Tongue (tissue), 2 donors: Measurements from ENCODE around the gene RPIA. TPM values are rescaled to one million over a fixed set of nuclear protein-coding genes. Genes with fewer than 3 reads are reported as not detected.
A peak's percentile ranks its signal among the peaks of the same experiment; 100 is the strongest.
"Not testable (repeated sequence)": the region's sequence is repeated elsewhere in the genome, so short reads cannot be mapped to it uniquely, and the experiment has no call there.

Source experiments
- DNase-seq: peaks from one replicate; pipeline ENCODE4 v3.0.0-alpha.2; 2015
- total RNA-seq: library from RNA; depleted of rRNA; stranded (reverse); fragments of >200 nt; gene quantifications from one replicate; pipeline ENCODE4 v1.2.3, GENCODE V29; 2014

The RPIA gene
- 17.4 TPM for total RNA-seq

DNA sequence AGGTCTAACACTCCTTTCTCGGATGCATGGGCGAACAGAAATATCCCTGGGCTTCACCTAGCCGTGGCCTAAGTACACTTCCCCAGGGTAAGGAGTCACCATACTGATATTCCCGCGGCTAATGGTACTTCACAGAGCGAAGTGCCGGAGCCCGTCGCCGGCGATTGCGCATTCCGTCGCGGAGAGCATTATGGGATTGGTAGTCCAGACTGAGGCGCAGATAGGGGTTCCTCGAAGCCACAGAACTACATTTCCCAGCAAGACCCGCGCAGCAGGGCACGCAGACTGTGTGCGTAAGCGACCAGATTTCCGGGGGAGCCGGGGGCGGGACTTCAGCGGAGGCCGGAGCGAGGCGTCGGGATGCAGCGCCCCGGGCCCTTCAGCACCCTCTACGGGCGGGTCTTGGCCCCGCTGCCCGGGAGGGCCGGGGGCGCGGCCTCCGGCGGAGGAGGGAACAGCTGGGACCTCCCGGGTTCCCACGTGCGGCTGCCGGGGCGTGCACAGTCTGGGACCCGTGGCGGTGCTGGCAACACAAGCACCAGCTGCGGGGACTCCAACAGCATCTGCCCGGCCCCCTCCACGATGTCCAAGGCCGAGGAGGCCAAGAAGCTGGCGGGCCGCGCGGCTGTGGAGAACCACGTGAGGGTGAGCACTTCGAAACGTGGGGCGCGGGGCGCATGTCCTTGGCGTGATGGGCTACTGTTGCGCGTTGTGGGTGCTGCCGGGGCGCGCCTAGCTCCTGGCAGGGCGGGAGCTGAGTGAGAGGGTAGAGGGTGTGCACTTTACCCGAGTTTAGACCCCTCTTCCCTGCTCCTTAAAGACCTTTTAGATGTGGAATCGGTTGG lies at the start of gene RPIA:
Gene RPIA, plus strand, starts transcription at position 335 of the 845 bp plus-strand sequence. Its CDS starts 26 bp downstream, at position 361.
- DNase-seq, result peak; percentile 99

DNA sequence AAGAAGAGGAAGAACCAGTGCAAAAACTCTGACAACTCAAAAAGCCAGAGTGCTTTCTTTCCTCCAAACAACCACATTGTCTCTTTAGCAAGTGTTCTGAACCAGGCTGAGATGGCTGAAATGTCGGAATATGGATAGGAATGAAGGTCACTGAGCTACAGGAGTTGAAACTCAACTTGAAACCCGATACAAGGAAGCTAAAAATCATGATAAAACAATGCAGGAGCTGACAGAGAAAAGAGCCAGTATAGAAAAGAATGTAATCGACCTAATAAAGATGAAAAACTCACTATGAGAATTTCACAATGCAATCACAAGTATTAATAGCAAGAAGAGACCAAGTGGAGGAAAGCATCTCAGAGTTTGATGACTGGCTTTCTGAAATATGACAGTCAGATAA lies 49.2 kb upstream of the RPIA start:
- DNase-seq, result no peak

DNA sequence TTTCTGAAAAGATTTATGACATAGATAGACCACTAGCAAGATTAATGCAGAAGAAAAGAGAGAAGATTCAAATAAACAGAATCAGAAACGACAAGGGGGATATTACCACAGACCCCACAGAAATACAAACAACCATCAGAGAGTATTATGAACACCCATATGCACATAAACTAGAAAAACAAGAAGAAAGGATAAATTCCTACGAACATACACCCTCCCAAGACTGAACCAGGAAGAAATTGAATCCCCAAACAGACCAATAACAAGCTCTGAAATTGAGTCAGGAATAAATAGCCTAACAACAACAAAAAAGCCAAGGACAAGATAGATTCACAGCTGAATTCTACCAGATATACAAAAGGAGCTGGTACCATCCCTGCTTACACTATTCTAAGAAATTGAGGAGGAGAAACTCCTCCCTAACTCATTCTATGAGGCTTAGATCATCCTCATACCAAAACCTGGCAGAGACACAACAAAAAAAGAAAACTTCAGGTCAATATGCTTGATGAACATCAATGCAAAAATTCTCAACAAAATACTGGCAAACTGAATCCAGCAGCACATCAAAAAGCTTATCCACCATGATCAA lies 46.1 kb upstream of the RPIA start:
- not testable (repeated sequence) for DNase-seq

DNA sequence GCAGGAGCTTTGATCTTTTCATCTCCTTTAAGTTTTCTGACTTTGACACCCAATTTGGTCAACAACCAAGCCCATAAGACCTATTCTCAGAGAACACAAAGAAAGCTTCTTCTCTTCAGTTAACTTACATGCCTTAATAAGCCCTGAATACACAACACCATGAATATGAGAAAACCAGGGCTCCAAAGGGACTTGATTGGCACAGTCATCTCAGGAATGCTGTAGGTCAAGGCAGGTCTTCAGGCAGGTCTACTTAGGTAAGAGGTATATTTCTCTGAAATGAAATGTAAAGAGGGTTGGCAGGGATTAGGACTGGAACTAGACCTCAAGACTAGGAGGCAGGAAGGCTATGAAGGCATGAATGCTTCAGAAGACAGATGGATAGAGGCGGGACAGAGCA lies 39.8 kb upstream of the RPIA start:
- DNase-seq, result peak; percentile 6

DNA sequence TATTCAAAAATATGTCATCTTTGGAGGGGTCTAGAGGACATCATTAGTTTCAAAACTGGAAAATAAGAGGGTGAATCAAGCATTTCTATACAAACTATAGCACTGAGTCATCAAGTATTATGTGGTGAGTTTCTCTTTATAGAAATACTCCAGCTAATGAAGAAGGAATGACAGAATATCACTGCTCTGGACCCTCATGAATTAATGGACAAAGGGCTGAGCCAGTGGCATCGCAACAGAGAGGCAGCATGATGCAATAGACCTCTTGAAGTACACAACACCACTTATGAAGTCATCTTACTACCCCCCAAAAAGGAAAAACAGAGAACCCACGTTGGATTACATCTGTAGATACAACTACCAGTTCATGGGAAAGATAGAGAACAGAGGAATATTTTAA lies 36.8 kb upstream of the RPIA start:
- no peak for DNase-seq

DNA sequence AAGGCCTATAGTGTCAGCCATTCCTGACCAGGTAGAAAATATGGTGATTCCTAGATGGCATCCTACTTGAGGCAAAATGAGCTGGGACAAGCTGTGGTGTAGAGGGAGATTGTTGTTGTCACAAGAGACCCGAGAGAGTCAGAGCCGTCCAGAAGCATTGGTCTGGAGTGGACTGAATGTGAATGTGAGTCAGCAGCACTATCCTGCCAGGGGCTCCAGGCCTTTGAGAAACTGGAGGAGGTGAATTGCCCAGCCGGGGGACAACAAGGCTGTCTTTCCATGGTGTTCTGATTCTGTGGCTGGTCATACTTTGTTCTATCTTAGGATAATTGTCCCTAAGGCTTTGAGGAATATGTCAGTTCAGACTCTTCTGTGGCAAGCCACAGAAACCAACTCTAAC lies 34.8 kb upstream of the RPIA start:
- no peak for DNase-seq

DNA sequence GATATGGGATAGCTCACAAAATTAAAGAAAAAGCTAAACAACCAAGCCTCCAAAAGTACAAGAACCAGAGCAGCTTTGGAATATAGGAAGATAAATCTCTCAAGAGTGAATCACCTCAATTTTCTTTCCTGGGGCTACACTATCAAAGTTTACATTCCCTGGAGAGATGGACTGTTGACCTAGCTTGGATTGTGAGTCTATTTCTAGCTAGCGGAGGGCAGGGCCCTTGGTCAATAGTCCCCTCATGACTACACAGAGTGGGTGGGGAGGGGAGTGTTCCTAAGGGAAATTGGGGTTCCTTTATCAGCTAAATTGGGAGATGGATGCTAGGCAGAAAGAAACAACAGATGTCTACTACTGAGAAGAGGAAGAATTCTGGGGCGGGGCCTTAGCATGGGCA lies 34.3 kb upstream of the RPIA start:
- no peak for DNase-seq

DNA sequence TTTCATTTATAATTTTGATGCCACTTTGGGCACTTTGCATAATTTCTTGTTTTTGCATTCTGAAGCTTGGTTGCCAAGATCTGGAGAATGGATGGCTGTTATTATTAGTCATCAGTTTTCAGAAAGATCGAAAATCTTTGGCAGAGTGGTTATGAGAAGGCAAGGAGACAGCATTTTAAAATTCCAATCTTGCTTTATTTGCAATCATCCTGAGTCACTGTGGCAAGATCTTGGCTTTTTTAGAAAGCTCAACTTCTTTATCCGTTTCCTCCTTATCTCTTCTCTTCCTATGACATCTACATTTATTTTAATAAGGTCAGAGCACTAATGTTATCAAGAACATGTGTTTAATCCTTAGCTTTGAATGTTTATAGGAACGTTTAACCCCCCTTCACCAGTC lies 33.1 kb upstream of the RPIA start:
- DNase-seq, result no peak

DNA sequence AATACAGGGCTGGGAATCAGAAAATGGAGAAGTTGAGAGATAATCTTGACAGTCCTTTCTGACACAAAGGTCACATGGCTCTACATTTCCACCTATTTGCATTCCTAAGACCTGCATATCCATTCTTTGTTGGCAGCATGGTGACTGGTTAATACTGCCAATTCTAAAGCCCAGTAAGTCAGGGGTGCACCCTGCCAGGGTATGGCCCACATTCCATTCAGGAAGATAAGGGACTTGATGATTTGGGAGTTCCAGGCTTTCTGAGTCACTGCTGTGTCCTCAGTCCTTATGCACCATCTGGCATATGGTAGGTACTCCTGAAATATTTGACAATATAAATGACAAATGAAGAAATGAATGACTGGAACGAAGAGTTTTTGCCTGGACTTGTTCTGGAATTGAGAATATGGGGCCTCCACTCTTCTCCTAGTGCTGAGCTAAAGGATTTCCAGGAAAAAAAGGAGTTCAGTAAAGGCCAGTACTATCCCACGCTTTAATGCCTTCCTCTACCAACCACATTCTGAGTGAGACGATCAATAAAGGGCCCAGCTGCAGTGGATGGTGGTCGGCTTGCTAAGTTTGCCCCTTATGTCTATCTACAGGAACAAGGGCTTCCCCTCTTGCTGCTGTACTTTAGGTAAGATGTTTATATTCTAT lies 32.5 kb upstream of the RPIA start:
- no peak for DNase-seq

DNA sequence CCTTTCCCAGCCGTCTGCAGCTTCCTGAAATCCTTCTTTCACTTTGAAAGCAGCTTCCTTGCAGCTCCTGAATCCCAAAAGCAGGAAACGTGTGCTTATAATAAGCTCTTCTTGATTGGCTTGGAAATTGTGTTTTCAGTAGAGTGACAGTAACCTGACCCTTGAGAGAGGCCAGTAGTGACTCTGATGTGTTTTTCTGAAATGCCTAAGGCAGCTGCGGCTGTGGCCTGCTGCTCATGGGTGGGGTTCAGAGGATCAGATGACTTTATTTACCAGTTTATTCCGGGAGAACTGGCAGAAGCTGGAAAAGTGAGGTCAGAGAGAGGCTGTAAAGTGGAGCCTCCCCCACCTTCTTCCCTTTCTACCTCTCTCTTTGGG lies 31.9 kb upstream of the RPIA start:
- peak; percentile 84 for DNase-seq

DNA sequence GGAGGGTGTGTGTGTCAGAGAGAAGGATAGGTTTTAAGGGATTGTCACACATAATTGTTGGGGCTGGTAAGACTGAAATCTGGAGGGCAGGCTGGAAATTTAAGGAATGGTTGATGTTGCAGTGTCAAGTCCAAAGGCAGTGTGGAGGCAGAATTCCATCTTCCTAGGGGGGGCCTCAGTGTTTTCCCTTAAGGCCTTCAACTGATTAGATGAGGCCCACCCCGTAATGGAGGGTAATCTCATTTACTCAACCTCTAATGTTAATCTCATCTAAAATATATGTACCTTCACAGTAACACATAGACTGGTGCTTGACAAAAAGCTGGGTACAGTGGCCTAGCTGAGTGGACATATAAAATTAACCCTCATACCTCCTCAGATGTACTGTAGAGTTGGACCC lies 30.9 kb upstream of the RPIA start:
- DNase-seq, result no peak

DNA sequence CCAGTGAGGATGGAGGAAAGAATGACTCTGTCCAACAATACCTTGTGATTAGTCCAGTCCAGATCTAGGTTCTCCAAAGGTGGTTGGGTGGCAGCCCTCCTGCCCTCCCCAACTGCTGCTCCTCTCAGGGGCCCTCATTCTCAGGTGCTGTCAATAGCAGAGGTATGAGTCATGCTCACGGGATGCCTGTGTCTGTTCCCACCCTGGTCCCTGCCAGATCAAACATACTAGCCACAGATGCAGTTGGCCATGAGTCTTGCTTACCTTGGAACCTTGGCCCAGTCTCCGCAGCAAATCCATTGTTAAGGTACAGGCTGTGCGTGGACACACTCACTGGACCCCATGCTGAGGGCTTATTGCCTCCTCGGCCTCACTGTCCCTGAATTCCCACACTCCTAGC lies 24.9 kb upstream of the RPIA start:
- no peak for DNase-seq

DNA sequence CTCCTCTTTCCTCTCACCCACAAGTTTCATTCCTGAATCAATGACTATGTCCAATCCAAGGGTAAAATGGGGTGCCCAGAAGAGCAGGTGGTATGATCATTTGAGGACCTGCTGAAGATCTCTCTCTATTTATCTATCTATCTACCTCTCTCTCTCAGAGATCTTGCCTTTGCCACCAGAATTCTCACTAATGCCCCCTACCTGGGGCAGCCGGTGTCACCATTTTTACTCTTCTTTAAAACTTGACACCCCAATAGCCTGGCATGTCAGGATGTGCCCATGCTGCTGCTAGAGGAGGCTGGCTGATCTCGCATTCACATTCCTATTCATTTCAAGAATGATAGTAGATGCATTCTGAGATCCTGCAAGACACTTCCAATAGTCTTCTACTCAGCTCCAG lies 24.3 kb upstream of the RPIA start:
- no peak for DNase-seq

DNA sequence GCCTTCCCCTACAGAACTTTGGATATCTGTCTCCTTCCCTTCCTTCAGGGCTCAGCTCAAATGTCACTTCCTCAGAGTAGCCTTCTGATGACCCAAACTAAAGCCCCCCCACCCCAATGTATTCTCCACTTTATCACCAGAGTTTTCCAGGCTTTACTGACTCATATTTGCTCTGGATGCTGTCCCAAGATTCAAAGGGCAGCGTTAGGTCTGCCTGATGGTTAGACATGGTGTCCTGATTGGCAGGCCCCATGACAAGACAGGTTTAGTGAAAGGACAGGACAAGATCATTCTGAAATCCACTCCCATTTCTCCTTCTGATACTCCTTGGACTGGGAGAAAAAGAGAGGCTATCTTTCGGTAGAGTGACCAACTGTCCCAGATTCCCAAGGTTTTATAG lies 22.6 kb upstream of the RPIA start:
- DNase-seq, result no peak

DNA sequence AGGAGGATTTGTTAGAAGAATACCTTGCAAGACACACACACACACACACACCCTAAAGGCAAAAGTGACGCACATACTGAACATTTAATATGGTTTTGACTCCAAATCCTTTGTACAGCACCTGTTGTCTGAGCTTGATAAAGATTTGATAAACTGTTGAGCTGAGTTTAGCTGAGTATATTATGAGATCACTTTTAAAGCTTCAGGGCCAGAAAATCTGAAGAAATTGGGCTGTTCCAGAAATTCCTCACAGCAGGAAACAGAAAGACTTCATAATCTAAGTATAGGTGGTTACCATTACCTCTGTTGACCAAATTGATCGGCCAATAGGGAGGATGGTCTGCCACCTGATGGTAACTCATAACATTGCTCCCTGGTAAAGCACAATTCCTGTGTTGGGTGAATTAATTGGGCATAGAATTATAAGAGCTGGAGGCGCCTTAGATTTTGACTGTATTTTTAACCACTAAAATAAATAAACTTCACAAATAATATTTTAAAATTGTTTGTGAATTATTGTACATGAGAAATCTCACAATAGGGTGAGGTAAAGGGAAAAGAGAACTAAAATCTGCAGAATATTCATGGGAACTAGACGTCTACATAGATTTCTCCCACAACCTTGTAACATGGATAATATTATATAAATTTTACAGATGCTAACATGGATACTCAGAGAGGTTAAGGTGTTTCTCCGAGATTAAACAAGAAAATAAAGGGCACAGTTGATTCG lies 21.8 kb upstream of the RPIA start:
- peak; percentile 46 for DNase-seq

DNA sequence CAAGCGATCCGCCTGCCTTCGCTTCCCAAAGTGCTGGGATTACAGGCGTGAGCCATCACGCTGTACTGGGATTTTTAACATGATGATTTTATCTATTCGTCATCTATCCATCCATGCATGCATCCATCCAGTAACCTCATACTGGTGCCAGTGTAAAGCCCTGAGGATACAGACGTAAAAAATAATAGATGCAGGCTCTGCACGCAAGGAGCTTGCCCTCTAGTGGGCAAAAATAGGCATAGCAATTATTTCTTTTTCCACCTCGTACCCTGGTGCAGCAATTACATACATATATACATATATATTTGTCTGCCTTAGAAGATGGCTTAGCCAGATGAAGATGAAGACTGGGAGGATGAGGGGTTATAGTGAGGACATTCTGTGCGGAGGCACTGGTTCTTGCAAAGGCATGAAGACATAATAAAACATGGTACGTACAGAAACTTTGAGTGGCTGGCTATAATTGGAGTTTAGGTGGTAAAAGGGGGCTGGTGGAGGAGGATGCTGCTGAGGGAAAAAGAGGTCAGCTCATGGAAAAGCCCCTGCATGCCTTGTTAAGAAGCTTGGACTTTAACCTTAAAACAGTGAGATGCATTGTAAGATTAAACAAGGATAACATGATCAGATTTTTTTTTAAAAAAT lies 19.6 kb upstream of the RPIA start:
- peak; percentile 45 for DNase-seq

DNA sequence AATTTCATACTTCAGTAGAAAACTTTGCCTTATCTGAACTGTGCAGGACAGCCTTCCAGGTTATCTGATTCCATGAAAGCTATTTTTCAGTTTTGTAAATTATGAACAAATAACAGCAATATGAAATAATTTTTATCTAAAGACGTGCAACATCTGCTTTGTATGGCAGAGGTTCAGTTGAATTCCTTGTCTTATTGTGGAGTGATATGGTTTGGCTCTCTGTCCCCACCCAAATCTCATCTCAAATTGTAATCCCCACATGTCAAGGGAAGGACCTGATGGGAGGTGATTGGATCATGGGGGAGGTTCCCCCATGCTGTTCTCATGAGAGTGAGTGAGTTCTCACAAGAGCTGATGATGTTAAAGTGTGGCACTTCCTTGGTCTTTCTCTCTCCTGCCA lies 18.1 kb upstream of the RPIA start:
- no peak for DNase-seq

DNA sequence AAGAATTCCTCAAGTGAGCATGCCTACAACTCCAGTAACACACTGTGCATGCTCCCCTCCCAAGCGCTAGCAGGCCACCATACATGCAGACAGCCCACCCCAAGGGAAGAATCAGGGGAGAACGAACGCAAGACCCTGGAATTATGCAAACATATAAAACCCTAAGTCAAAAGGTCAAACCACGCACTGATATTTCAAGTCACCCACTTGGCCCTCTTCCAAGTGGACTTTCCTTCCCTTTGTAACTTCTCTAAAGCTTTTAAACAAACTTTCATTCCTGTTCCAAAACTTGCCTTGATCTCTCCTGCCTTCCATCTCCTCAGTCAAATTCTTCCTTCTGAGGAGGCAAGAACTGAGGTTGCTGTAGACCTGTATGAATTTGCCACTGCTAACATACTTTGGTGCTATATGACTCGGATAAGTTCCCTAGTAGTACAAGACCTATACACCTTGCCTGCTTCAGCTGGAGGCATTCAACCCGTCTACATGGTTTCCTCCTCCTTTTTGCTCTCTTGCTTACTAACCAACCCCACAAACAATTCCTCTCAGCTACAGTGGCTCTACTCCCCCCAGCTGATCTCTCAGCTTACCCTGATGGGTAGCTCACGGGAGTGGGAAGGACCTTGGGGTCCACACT lies 11.1 kb upstream of the RPIA start:
- no peak for DNase-seq

DNA sequence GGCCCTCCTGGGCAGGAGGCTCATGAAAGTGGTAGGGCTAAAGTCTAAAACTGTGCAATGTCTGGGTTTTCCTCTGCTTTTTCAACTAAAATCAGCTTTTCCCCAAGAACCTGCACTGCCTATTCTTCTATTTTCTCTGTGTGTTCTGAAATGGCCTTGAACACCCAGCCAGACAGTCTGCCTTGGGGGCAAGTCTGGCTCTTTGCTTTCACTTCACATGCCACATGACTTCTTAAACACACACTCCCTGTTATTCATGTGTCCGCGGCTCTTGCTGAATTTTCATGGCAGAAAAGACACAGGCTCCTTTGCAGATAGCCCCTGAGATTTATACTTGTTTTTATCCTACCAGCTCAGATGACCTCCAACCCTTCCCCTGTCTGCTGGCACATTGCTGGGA lies 10.6 kb upstream of the RPIA start:
- DNase-seq, result no peak

DNA sequence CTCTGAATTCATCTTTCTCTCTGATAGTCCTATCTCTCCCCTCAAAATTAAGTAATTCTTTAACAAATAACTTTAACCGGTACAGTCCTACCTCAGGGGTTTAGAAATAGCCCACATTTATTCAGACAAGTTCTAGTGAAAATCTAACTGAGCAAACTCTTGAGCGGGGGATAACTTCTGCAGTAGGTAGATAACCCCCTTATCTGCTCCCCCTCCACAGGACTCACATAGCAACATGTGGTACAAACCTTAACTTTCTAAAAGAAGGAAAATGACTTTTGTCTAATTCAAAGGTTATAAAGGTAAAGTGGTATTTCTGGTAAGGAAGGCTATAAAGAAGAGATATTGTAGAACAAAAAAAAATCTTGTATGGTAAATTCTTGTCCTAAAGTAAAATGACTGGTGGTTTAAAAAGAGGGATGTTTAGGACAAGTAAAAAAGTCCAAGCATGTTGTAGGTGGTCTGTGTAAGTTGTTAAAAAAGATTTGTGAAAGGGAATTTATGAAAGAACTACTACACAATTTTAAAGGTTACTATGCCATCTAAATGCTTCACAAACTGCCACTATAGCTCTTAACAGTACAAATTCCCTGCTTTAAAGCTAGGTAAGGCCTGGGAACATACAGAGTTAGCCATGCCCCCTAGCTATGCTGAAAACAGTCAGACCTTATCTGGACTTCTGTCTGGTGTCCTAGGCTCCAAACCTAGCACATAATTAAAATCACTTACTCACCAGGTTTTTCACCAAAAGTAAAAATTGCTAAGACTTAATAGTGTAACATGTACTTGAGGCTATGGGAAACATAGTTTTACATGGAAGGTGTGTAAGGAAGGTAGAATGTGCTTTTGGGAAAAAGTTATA lies 8.1 kb upstream of the RPIA start:
- no peak for DNase-seq

DNA sequence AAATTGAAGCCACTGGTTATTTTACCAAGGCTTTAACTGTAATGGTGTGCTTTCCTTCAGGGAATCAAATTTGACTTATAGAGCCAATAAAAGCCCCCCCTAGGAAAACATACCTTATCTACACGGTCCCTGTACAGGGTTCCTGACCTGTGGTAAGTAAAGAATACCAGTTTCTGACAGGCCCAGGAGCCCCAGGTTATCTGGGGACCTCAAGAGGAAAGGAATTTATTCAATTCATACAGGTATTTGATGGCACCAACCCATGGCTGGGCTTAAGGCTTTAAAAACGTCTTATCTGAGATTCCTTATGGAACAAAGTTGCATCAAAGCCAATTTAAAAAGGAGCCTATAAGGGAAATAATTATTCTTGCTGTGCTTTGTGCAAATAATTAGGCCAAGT lies 7.0 kb upstream of the RPIA start:
- no peak for DNase-seq
